Spleen (tissue), 7 donors: ENCODE measurements around the gene PINK1.

Experiments
- POLR2AphosphoS5 ChIP-seq, 3 donors: sonication (generic); formaldehyde crosslinking; IDR thresholded peaks; one replicate each; pipeline ENCODE4 v1.5.1; 2017; ENCODE audit warnings: antibody characterized with exemption in 3 of 3
- TF ChIP-seq, protein P1 (sequence below), 11 experiments: fragments of 200-600 bp in 7 of 11; fragments of 450-650 bp in 4 of 11; sonication (generic) in 4 of 11; IDR thresholded peaks in 8 of 11; conservative IDR thresholded peaks in 3 of 11; 1 replicate in 7 of 11; 2 replicates in 4 of 11; pipeline versions ENCODE4 v1.4.0 to v1.8.0; 2016 to 2021; ENCODE audit warnings: antibody characterized with exemption in 11 of 11, inconsistent platforms in 4 of 11, mild to moderate bottlenecking in 1 of 11
- donor health status: DM: no; HTN: no; CAD: no; lungs with moderate emphysema.
- donor health status: DM: no; HTN: no; CAD: no.
- donor health status: DM: no; HTN: no; CAD: no.

DNA sequence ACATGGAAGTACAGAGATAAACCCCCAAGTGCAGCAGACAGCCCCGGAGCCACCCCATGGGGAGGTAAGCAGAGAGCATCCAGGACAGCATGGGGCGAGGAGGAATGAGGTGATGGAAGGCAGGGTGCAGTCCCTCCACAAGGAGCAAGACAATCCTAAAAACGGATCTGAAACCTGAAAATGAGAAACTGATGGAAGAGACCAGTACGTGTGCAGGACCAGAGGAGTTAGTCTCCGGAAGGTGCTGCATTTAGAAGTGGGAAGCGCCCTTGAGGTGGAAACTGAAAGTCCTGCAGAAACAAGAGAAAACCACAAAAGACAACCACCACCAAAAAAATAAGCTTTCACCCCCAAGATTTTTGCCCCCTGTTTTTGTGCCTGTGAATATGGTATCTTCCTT, 45.3 kb downstream of the PINK1 start:
- TF ChIP-seq, protein P1, sequence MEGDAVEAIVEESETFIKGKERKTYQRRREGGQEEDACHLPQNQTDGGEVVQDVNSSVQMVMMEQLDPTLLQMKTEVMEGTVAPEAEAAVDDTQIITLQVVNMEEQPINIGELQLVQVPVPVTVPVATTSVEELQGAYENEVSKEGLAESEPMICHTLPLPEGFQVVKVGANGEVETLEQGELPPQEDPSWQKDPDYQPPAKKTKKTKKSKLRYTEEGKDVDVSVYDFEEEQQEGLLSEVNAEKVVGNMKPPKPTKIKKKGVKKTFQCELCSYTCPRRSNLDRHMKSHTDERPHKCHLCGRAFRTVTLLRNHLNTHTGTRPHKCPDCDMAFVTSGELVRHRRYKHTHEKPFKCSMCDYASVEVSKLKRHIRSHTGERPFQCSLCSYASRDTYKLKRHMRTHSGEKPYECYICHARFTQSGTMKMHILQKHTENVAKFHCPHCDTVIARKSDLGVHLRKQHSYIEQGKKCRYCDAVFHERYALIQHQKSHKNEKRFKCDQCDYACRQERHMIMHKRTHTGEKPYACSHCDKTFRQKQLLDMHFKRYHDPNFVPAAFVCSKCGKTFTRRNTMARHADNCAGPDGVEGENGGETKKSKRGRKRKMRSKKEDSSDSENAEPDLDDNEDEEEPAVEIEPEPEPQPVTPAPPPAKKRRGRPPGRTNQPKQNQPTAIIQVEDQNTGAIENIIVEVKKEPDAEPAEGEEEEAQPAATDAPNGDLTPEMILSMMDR (IDR thresholded peaks at IDR 0.05 in 8 of 11, conservative IDR thresholded peaks at IDR 0.05 in 3 of 11) = no peak
- no peak for TF ChIP-seq POLR2AphosphoS5 (IDR thresholded peaks at IDR 0.05)
